Cardiac muscle cell (in vitro differentiated cells and primary cell): ENCODE data around the gene MAML3. TPM values are rescaled to one million over a fixed set of nuclear protein-coding genes. Genes with fewer than 3 reads are reported as not detected.

Source experiments
- DNase-seq, 2 donors: peaks; one replicate each; pipeline versions ENCODE4 v3.0.0 to v3.0.0-alpha.2; 2010 to 2017; ENCODE audit warnings: low read depth in 1 of 2, low spot score in 1 of 2
- H3K27ac ChIP-seq: fragments of 200-600 bp; sonication (generic); 2 replicates; pipeline ENCODE4 v1.5.1; 2016
- H3K27me3 ChIP-seq: fragments of 200-600 bp; sonication (generic); 2 replicates; pipeline ENCODE4 v1.6.0; 2016; ENCODE audit warnings: control low read depth
- H3K36me3 ChIP-seq: fragments of 200-600 bp; sonication (generic); 2 replicates; pipeline ENCODE4 v1.5.1; 2016; ENCODE audit warnings: control low read depth
- H3K4me1 ChIP-seq: fragments of 200-600 bp; sonication (generic); 2 replicates; pipeline ENCODE4 v1.8.1; 2017; ENCODE audit warnings: low read depth, mild to moderate bottlenecking, mixed run types
- H3K4me3 ChIP-seq: fragments of 200-600 bp; sonication (generic); 2 replicates; pipeline ENCODE4 v1.5.1; 2016; ENCODE audit warnings: mild to moderate bottlenecking
- H3K9me3 ChIP-seq: fragments of 200-600 bp; sonication (generic); 2 replicates; pipeline ENCODE4 v1.5.1; 2017; ENCODE audit warnings: low read depth, mild to moderate bottlenecking, control low read depth
- CTCF ChIP-seq: IDR thresholded peaks from 2 replicates; pipeline ENCODE4 v1.5.1; 2012; ENCODE audit warnings: low read depth, mild to moderate bottlenecking, low read length
- polyA plus RNA-seq: library from polyadenylated mRNA; unstranded; fragments of >200 nt; fragmentation: Nextera tagmentation; extraction: Ambion mirVana; gene quantifications from 2 replicates; pipeline ENCODE4 v1.2.1, GENCODE V29; 2016
- total RNA-seq: library from RNA; depleted of rRNA; stranded (reverse); fragments of >200 nt; gene quantifications from 2 replicates; pipeline ENCODE4 v1.2.3, GENCODE V29; 2016

Gene MAML3
- total and polyA plus RNA-seq, 2 experiments from 2014 or later = 7.8 to 22.8 TPM

GRCh38 chr4:139782926-139783522, 371.0 kb downstream of the MAML3 start:
- H3K36me3 ChIP-seq = no peaks in the 10 kb centered on the region
- no peak for DNase-seq
- no peaks in the 10 kb centered on the region for H3K27me3 ChIP-seq
- TF ChIP-seq CTCF = no peak
- peaks cover 59% of the 10 kb centered on the region for H3K4me1 ChIP-seq
- H3K4me3 ChIP-seq = no peak overlapping the region
- H3K9me3 ChIP-seq = no peaks in the 10 kb centered on the region
- H3K27ac ChIP-seq = peak overlapping the region; percentile 93

- TF ChIP-seq CTCF = no peak
- Histone ChIP-seq H3K27me3 (no peaks in the 10 kb centered on the region), H3K4me1 (peaks cover 57% of the 10 kb centered on the region), H3K9me3 (no peaks in the 10 kb centered on the region), H3K4me3 (no peak overlapping the region), H3K36me3 (no peaks in the 10 kb centered on the region), H3K27ac (no peak overlapping the region)
- DNase-seq = no peak
These were observed 372.9 kb downstream of the MAML3 start for GRCh38 chr4:139781066-139781465.

- no peaks in the 10 kb centered on the region for H3K36me3 ChIP-seq
- no peak overlapping the region for H3K27ac ChIP-seq
- H3K4me3 ChIP-seq = no peak overlapping the region
- DNase-seq = no peak
- no peaks in the 10 kb centered on the region for H3K9me3 ChIP-seq
- no peak for TF ChIP-seq CTCF
- H3K4me1 ChIP-seq = peaks cover 56% of the 10 kb centered on the region
- no peaks in the 10 kb centered on the region for H3K27me3 ChIP-seq
These were observed 374.3 kb downstream of the MAML3 start for GRCh38 chr4:139779691-139780090.

- Histone ChIP-seq H3K27me3 (no peaks in the 10 kb centered on the region), H3K4me3 (no peak overlapping the region), H3K4me1 (peaks cover 37% of the 10 kb centered on the region), H3K9me3 (no peaks in the 10 kb centered on the region), H3K36me3 (no peaks in the 10 kb centered on the region), H3K27ac (no peak overlapping the region)
- DNase-seq = no peak
- TF ChIP-seq CTCF = no peak
These were observed 376.2 kb downstream of the MAML3 start for GRCh38 chr4:139777757-139778156.

- TF ChIP-seq CTCF = no peak
These were observed 377.7 kb downstream of the MAML3 start for GRCh38 chr4:139776235-139776634.

More at GRCh38 chr4:139776235-139776634, 377.7 kb downstream of the MAML3 start:
- peak overlapping the region; percentile 64 for H3K27ac ChIP-seq
- H3K36me3 ChIP-seq = no peaks in the 10 kb centered on the region
- no peak overlapping the region for H3K4me3 ChIP-seq
- H3K9me3 ChIP-seq = no peaks in the 10 kb centered on the region
- DNase-seq = no peak
- no peaks in the 10 kb centered on the region for H3K27me3 ChIP-seq
- peaks cover 30% of the 10 kb centered on the region for H3K4me1 ChIP-seq
